Endometrial microvascular endothelial cells (primary cell): ENCODE data around the gene KLF9. TPM values are rescaled to one million over a fixed set of nuclear protein-coding genes. Genes with fewer than 3 reads are reported as not detected.

Source experiments
- in situ Hi-C: cut with HindIII; loops from 2 replicates; pipeline ENCODE4 v1.10.0; 2017; ENCODE audit warnings: low sequenced_read_pairs, low pct_unique_long_range_greater_than_20kb; ENCODE audit errors: inconsistent ontology term
- total RNA-seq: library from RNA; depleted of rRNA; stranded (reverse); fragments of >200 nt; gene quantifications from one replicate; pipeline ENCODE4 v1.2.3, GENCODE V29; 2015; ENCODE audit errors: inconsistent ontology term

The KLF9 gene
- total RNA-seq, 1 donor from 2014 or later, result 13.0 TPM

GRCh38 chr9:70409280-70409679 is 5.2 kb downstream of the KLF9 start:
- in situ Hi-C loops, result loop anchor here (10.0 kb wide), 1 partner anchor 186 kb away; no protein-coding TSS in a partner anchor

GRCh38 chr9:70408393-70409040 is 5.9 kb downstream of the KLF9 start:
- in situ Hi-C loops, result loop anchor here (10.0 kb wide), 1 partner anchor 186 kb away; no protein-coding TSS in a partner anchor

DNA sequence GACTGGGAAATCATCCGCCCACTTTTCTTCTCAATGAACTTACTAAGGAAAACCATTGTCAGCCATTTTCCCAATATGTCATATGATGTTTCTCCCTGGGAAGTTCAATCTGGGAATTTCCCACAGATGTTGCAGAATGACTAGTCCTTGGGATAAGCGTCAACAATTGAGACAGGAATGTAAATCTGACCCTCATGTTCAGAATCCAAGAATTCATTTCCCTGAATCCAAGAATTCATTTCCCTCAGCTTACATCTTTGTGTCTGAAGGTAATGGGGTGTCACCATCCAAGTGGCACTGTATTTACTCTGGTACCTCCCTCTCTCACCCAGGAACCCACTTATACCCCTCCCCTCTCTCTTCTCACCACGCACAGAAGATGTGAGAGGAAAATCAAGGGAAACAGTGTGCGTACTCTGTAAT is 7.4 kb downstream of the KLF9 start:
- in situ Hi-C loops, result loop anchor here (10.0 kb wide), 1 partner anchor 188 kb away; no protein-coding TSS in a partner anchor

- in situ Hi-C loops, result loop anchor here (10.0 kb wide), 1 partner anchor 188 kb away; no protein-coding TSS in a partner anchor
These were observed 8.0 kb downstream of the KLF9 start for GRCh38 chr9:70406434-70406862.

GRCh38 chr9:70405808-70406433 is 8.5 kb downstream of the KLF9 start:
- in situ Hi-C loops, result loop anchor here (10.0 kb wide), 1 partner anchor 189 kb away; no protein-coding TSS in a partner anchor

GRCh38 chr9:70404261-70404660 is 10.2 kb downstream of the KLF9 start:
- in situ Hi-C loops, result loop anchor here (10.0 kb wide), 1 partner anchor 191 kb away; no protein-coding TSS in a partner anchor

- in situ Hi-C loops, result loop anchor here (10.0 kb wide), 1 partner anchor 191 kb away; no protein-coding TSS in a partner anchor
These were observed 10.8 kb downstream of the KLF9 start for GRCh38 chr9:70403618-70404025.

- in situ Hi-C loops, result loop anchor here (10.0 kb wide), 1 partner anchor 192 kb away; no protein-coding TSS in a partner anchor
These were observed 11.3 kb downstream of the KLF9 start for GRCh38 chr9:70403166-70403565.

DNA sequence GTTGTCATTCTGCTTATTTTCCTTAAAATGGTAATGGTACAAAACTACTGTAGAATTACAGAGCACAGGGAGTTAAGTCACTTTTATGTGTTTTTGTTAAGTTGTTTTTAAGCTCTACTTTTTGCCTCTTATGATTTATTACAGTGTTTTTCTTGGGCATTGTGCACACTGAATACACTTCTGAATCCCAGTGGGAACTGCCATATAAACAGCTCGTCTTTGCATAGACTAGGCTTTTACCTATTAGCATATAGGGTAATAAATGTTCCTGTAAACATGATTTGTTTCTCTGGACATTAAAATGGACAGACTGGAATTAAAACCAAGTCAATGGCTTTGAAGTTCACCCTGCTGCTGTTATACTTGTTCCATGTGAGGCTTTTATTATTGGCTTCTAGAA is 12.2 kb downstream of the KLF9 start:
- in situ Hi-C loops, result loop anchor here (10.0 kb wide), 1 partner anchor 193 kb away; no protein-coding TSS in a partner anchor

DNA sequence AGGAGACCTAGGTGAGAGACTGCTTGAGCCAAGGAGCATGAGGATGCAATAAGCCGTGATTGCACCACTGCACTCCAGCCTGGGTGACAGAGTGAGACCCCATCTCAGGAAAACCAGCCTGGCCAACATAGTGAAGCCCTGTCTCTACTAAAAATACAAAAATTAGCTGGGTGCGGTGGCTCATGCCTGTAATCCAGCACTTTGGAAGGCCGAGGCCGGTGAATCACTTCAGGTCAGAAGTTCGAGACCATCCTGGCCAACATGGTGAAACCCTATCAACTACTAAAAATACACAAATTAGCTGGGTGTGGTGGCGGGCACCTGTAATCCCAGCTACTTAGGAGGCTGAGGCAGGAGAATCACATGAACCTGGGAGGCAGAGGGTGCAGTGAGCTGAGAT is 13.2 kb downstream of the KLF9 start:
- in situ Hi-C loops, result loop anchor here (10.0 kb wide), 1 partner anchor 194 kb away; no protein-coding TSS in a partner anchor

- in situ Hi-C loops, result loop anchor here (10.0 kb wide), 1 partner anchor 195 kb away; no protein-coding TSS in a partner anchor
These were observed 14.2 kb downstream of the KLF9 start for GRCh38 chr9:70400107-70400892.

- in situ Hi-C loops, result no loop called here
These were observed 15.3 kb downstream of the KLF9 start for GRCh38 chr9:70399141-70399540.

- in situ Hi-C loops, result no loop called here
These were observed 16.3 kb downstream of the KLF9 start for GRCh38 chr9:70398145-70398556.

GRCh38 chr9:70395652-70396051 is 18.8 kb downstream of the KLF9 start:
- in situ Hi-C loops, result no loop called here

- in situ Hi-C loops, result no loop called here
These were observed 21.6 kb downstream of the KLF9 start for GRCh38 chr9:70392850-70393249.

DNA sequence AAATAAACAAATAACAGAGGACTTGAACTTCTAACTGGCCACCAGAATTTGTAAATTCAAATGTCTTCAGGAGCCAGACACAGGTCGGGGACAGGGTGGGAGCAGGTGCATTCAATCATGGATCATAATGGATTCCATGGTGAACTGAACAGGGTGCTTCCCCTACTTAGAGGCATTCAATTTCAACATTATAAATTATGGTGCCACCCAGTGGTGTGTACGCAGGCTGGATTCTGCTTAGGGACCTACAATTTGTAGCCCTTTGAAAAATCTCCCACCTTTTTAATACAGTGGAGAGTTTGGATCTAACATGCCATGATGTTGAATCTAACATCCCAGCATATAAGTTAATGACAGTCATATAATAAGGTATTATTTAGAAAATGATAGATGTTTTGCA is 22.3 kb downstream of the KLF9 start:
- in situ Hi-C loops, result no loop called here

DNA sequence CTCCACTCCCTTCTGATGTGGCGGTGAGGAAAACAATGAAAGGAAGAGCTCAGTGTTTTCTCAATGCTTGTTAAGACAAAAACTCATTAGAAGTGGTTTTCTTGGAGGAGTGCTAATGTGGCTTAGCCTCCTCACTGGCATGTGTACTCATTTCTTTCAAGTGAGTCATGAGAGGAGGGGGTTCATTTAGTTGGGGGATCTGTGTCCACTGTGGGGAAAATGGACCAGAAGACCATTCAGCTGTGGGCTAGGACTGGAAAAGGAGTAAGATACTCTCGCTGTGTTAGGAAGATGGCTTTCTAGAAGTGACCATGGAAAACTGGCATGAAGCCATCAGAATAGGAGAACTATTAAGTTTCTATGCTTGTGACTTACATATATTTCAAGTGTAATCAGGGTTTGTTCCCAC is 23.5 kb downstream of the KLF9 start:
- in situ Hi-C loops, result no loop called here

- in situ Hi-C loops, result no loop called here
These were observed 24.7 kb downstream of the KLF9 start for GRCh38 chr9:70389621-70390266.

DNA sequence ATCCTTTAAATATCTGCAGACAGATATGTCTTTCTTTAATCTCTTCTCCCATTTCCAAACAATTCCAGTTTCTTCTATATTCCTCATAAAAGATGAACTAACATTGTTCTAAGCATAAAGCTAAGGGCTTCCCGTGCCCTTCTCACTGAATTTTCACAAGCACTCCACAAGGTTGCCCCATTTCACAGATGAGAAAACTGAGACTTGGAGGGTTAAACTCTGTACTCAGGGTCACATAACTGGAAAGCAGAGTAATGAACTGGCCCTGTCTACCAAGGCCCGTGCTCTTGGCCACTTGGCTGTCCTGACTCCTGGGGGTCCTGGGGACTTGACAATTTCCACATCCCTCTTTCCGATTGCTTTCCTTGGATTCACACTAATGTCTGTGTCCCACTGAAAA is 25.3 kb downstream of the KLF9 start:
- in situ Hi-C loops, result no loop called here
